D721Med (cell line): Measurements from ENCODE around the gene LRP4.

Experiments
- DNase-seq: peaks from one replicate; pipeline ENCODE4 v3.0.0; 2011; ENCODE audit warnings: low spot score; ENCODE audit not compliant: insufficient read length
- FAIRE-seq: peaks from 2 replicates; lab custom pipeline; 2011; peaks lifted over from hg19 to GRCh38; lab: Jason Lieb, UNC
- CTCF ChIP-seq: IDR thresholded peaks from 2 replicates; pipeline ENCODE4 v1.5.1; 2012; ENCODE audit warnings: mild to moderate bottlenecking, control low read depth; ENCODE audit not compliant: insufficient read depth; ENCODE audit errors: missing control alignments

LRP4 gene

DNA sequence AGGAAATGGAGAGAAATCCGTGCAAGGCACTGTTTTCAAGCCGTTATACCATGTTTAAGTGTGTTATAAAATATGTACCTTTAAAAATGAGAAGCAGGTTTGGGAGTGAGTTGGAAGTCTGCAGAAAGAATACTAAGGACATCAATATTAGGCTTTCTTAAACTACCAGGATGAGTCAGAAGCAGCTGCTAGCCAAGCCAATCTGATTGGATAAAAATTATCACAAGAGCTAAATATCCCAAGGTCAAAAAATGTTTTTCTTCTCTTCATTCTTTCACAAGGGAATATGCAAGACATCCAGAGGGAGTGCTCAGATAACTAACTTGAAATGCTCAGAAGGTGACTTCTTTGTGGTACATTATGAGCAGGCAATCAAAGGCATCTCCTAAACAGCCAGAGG, 53.0 kb downstream of the LRP4 start:
- TF ChIP-seq CTCF: no peak
- FAIRE-seq: no peak
- no peak for DNase-seq

DNA sequence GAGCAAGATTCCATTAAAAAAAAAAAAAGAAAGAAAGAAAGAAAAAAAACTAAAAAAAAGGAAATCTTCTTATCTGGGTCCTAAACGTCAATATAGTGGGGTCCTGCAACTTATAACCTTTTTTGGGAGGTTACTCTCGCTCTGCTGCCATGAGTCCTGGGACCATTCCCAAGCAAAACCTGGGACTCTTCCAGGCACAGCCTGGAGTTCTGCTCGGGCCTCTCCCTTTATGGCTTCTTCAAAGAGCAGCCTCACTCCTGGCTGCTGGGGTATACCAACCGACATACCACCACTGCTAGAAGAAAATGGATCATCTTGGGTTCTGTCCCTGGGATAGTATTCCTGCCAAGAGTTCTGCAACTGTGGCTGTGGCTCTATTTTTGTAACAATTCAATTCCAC, 58.1 kb downstream of the LRP4 start:
- TF ChIP-seq CTCF: no peak
- DNase-seq: no peak
- FAIRE-seq: no peak

- FAIRE-seq (no peak), DNase-seq (no peak)
- no peak for TF ChIP-seq CTCF
These were observed 59.3 kb downstream of the LRP4 start for GRCh38 chr11:46858920-46859546.

- DNase-seq: no peak
- TF ChIP-seq CTCF: no peak
- no peak for FAIRE-seq
These were observed 60.7 kb downstream of the LRP4 start for GRCh38 chr11:46857666-46858065.

DNA sequence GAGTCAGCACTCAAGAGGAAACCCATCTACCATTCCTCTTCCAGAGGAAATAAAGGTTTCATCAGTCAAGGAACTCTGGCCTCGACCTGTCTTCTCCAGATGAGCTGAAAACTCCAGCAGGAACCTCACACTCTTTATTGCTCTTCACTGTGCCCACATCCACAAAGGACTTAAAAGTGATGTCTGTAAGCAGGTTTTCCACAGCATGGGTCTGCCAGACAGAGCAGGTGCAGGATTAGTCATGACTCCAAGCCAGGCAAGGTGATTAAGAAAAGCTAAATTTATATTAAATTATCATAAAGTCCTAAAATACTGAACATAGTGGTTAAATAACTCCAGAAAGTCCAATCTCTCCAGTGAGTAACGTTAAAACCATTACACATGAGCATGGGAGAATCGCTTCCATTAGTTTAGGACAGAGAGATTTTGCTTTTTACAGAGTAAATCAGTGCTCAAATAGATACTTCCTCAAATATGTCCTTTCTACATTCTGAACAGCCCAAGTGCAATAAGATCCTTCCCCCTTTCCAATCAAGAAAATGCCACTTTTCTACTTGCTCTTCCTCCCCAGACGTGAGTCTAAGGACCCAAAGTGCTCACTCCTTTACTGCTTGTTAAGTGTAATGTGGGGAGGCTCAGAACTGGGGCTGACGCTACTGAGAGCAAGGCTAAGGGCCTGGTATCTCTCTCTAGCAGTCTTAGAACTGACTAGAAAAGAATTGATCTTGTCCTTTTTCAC, 61.6 kb downstream of the LRP4 start:
- no peak for DNase-seq
- no peak for TF ChIP-seq CTCF
- no peak for FAIRE-seq

GRCh38 chr11:46855863-46856262, 62.5 kb downstream of the LRP4 start:
- no peak for DNase-seq
- FAIRE-seq: no peak

More at GRCh38 chr11:46855863-46856262, 62.5 kb downstream of the LRP4 start:
- no peak for TF ChIP-seq CTCF
